A673 (cell line): ENCODE results near the gene SLC22A15. TPM values are rescaled to one million over a fixed set of nuclear protein-coding genes. Genes with fewer than 3 reads are reported as not detected.

Experiments
- Bru-seq: library from RNA; stranded (reverse); fragments of 400-500 nt; gene quantifications from one replicate; lab custom pipeline; 2021; lab: Mats Ljungman, UMichigan
- BruChase-seq, 2 experiments: library from RNA; stranded (reverse); fragments of 400-500 nt; gene quantifications; one replicate each; lab custom pipeline; 2021; lab: Mats Ljungman, UMichigan
- BruUV-seq: library from RNA; stranded (reverse); fragments of 400-500 nt; replicated peaks from 2 replicates; lab custom pipeline; 2021; lab: Mats Ljungman, UMichigan
- CTCF ChIA-PET: fragments of 300-600 bp; sonication (Branson Sonifier 250); formaldehyde crosslinking; loops from one replicate; lab custom pipeline; 2022; ENCODE audit warnings: antibody characterized with exemption; lab: Charles Lee
- POLR2A ChIA-PET: fragments of 300-600 bp; sonication (Branson Sonifier 250); formaldehyde crosslinking; loops from one replicate; lab custom pipeline; 2022; ENCODE audit warnings: antibody characterized with exemption; ENCODE audit not compliant: low non-redundant PET; lab: Charles Lee
- DNase-seq: peaks from one replicate; pipeline ENCODE4 v3.0.0-alpha.2; 2015; ENCODE audit warnings: low spot score
- H3K27ac ChIP-seq: fragments of 200-600 bp; sonication (generic); 2 replicates; pipeline ENCODE4 v1.5.1; 2016; ENCODE audit warnings: mixed run types, low read depth, mild to moderate bottlenecking, mixed read lengths, antibody characterized with exemption, low read length; ENCODE audit not compliant: poor library complexity, severe bottlenecking
- H3K27me3 ChIP-seq: fragments of 200-600 bp; sonication (generic); replicated peaks from 2 replicates; pipeline ENCODE4 v1.6.1; 2017; ENCODE audit warnings: mixed run types, low read depth, mild to moderate bottlenecking, mixed read lengths, antibody characterized with exemption, low read length; ENCODE audit not compliant: insufficient read depth, poor library complexity
- H3K36me3 ChIP-seq: fragments of 200-600 bp; sonication (generic); 2 replicates; pipeline ENCODE4 v1.6.1; 2016; ENCODE audit warnings: mixed run types, mild to moderate bottlenecking, mixed read lengths, antibody characterized with exemption, low read length; ENCODE audit not compliant: insufficient read depth, poor library complexity, severe bottlenecking
- H3K4me1 ChIP-seq: fragments of 200-600 bp; sonication (generic); 2 replicates; pipeline ENCODE4 v1.6.1; 2017; ENCODE audit warnings: mixed run types, mild to moderate bottlenecking, mixed read lengths, antibody characterized with exemption, low read length; ENCODE audit not compliant: insufficient read depth, poor library complexity, severe bottlenecking
- H3K4me3 ChIP-seq: fragments of 200-600 bp; sonication (generic); 2 replicates; pipeline ENCODE4 v1.5.1; 2016; ENCODE audit warnings: low read depth, mixed run types, mild to moderate bottlenecking, mixed read lengths, low read length; ENCODE audit not compliant: poor library complexity, severe bottlenecking
- H3K9me3 ChIP-seq: fragments of 200-600 bp; sonication (generic); 2 replicates; pipeline ENCODE4 v1.6.1; 2016; ENCODE audit warnings: mixed run types, low read depth, mild to moderate bottlenecking, mixed read lengths, antibody characterized with exemption, low read length; ENCODE audit not compliant: poor library complexity, severe bottlenecking
- CTCF ChIP-seq: fragments of 300-800, 200-600 bp; sonication (generic); conservative IDR thresholded peaks from 2 replicates; pipeline ENCODE4 v1.5.1; 2017; ENCODE audit warnings: low read depth, mild to moderate bottlenecking, antibody characterized with exemption, low read length, moderate library complexity, mixed read lengths
- EZH2 ChIP-seq: fragments of 200-600 bp; sonication (generic); IDR thresholded peaks from 2 replicates; pipeline ENCODE4 v1.6.1; 2017; ENCODE audit warnings: borderline replicate concordance, low read depth, mild to moderate bottlenecking, mixed read lengths, antibody characterized with exemption, low read length; ENCODE audit not compliant: poor library complexity, severe bottlenecking
- intact Hi-C: fragments of 100-400 bp; cut with micrococcal nuclease; formaldehyde crosslinking; loops from one replicate; pipeline ENCODE4 v1.10.0; 2022; ENCODE audit not compliant: unreplicated experiment
- long read RNA-seq: library from polyadenylated mRNA; stranded (forward); transcript quantifications from one replicate; pipeline ENCODE4 v2.0.0, GENCODE V29; 2022
- total RNA-seq: library from RNA; stranded (reverse); gene quantifications from 2 replicates; pipeline ENCODE4 v1.2.3, GENCODE V29; 2021

The SLC22A15 gene
- total RNA-seq (0.39 and 0.52 TPM in 2 replicates), Bru-seq, nascent RNA (percentile 34 among the genes with signal in this experiment), BruChase-seq, experiment 1, labeled RNA remaining after a 2-hour chase (percentile 25 among the genes with signal in this experiment), BruChase-seq, experiment 2, labeled RNA remaining after a 6-hour chase (percentile 20 among the genes with signal in this experiment)
- long read RNA-seq, result 0 reads

- no TSS peak for BruUV-seq
- Histone ChIP-seq H3K4me3 (peak within 1 kb of the TSS; percentile 52), H3K9me3 (no peaks in the 10 kb centered on the region), H3K4me1 (no peaks in the 10 kb centered on the region), H3K27me3 (peaks cover 5% of the 10 kb centered on the region), H3K36me3 (no peaks in the 10 kb centered on the region), H3K27ac (no peak within 1 kb of the TSS)
- ChIA-PET POLR2A (no interaction called here), CTCF (no interaction called here)
- DNase-seq, result peak; percentile 40
- TF ChIP-seq CTCF (no peak), EZH2 (no peak)
- intact Hi-C loops, result no loop called here
Observed at GRCh38 chr1:115976062-115976920, at the start of gene SLC22A15. Gene SLC22A15 (plus strand): TSS chr1:115976513. CDS start chr1:115976628, 115 bp downstream.

- intact Hi-C loops, result no loop called here
- H3K27ac ChIP-seq, result no peak overlapping the region
- H3K36me3 ChIP-seq, result no peaks in the 10 kb centered on the region
- CTCF ChIA-PET, result no interaction called here
- H3K4me1 ChIP-seq, result peaks cover 21% of the 10 kb centered on the region
- BruUV-seq, result no TSS peak
- POLR2A ChIA-PET, result no interaction called here
- DNase-seq, result no peak
- no peak overlapping the region for H3K4me3 ChIP-seq
- no peak for TF ChIP-seq EZH2
- no peak for TF ChIP-seq CTCF
- H3K27me3 ChIP-seq, result no peaks in the 10 kb centered on the region
- H3K9me3 ChIP-seq, result no peaks in the 10 kb centered on the region
Observed at GRCh38 chr1:115927971-115928370, 48.3 kb upstream of the SLC22A15 start.

GRCh38 chr1:115929881-115930280 lies 46.4 kb upstream of the SLC22A15 start:
- CTCF ChIA-PET, result no interaction called here
- H3K9me3 ChIP-seq, result no peaks in the 10 kb centered on the region
- no peak overlapping the region for H3K27ac ChIP-seq
- H3K36me3 ChIP-seq, result no peaks in the 10 kb centered on the region
- POLR2A ChIA-PET, result no interaction called here
- intact Hi-C loops, result no loop called here
- no TSS peak for BruUV-seq
- TF ChIP-seq EZH2 (no peak), CTCF (no peak)
- no peak overlapping the region for H3K4me3 ChIP-seq
- DNase-seq, result peak; percentile 79
- peaks cover 19% of the 10 kb centered on the region for H3K4me1 ChIP-seq
- no peaks in the 10 kb centered on the region for H3K27me3 ChIP-seq
